Neural progenitor cell (in vitro differentiated cells): ENCODE results near the gene MSL2. TPM values are rescaled to one million over a fixed set of nuclear protein-coding genes. Genes with fewer than 3 reads are reported as not detected.
"Not testable (repeated sequence)": the region's sequence is repeated elsewhere in the genome, so short reads cannot be mapped to it uniquely, and the experiment has no call there.

Experiments used
- DNase-seq: peaks from one replicate; pipeline ENCODE4 v3.0.0-alpha.2; 2016; ENCODE audit warnings: low spot score
- H2AFZ ChIP-seq: fragments of 200-600 bp; sonication (generic); replicated peaks from 2 replicates; pipeline ENCODE4 v1.6.1; 2016; ENCODE audit warnings: antibody characterized with exemption
- H3F3A ChIP-seq: fragments of 200-600 bp; sonication (generic); 2 replicates; pipeline ENCODE4 v1.6.1; 2016; ENCODE audit warnings: antibody characterized with exemption, low read depth
- H3K27ac ChIP-seq: fragments of 200-600 bp; sonication (generic); 2 replicates; pipeline ENCODE4 v1.5.1; 2016; ENCODE audit warnings: mild to moderate bottlenecking
- H3K27me3 ChIP-seq: fragments of 200-600 bp; sonication (generic); 2 replicates; pipeline ENCODE4 v1.6.1; 2016; ENCODE audit warnings: mild to moderate bottlenecking, moderate library complexity
- H3K36me3 ChIP-seq: fragments of 200-600 bp; sonication (generic); 2 replicates; pipeline ENCODE4 v1.5.1; 2016
- H3K4me1 ChIP-seq: fragments of 200-600 bp; sonication (generic); 2 replicates; pipeline ENCODE4 v1.6.1; 2016; ENCODE audit warnings: mixed run types
- H3K4me2 ChIP-seq: fragments of 200-600 bp; sonication (generic); 2 replicates; pipeline ENCODE4 v1.6.1; 2016
- H3K4me3 ChIP-seq: fragments of 200-600 bp; sonication (generic); 2 replicates; pipeline ENCODE4 v1.5.1; 2016
- H3K79me2 ChIP-seq: fragments of 200-600 bp; sonication (generic); 2 replicates; pipeline ENCODE4 v1.6.1; 2016; ENCODE audit warnings: low read depth
- H3K9ac ChIP-seq: fragments of 200-600 bp; sonication (generic); 2 replicates; pipeline ENCODE4 v1.6.1; 2016
- H3K9me3 ChIP-seq: fragments of 200-600 bp; sonication (generic); 2 replicates; pipeline ENCODE4 v1.5.1; 2016; ENCODE audit warnings: low read depth
- H4K20me1 ChIP-seq: fragments of 200-600 bp; sonication (generic); 2 replicates; pipeline ENCODE4 v1.6.1; 2016; ENCODE audit warnings: low read depth
- H3K27ac Mint-ChIP-seq: 3 replicates; pipeline ENCODE4 v1.8.0; 2021; ENCODE audit warnings: mixed read lengths
- H3K27me3 Mint-ChIP-seq: 2 replicates; pipeline ENCODE4 v1.8.0; 2022; ENCODE audit warnings: low read depth, mild to moderate bottlenecking, inconsistent platforms, moderate library complexity, mixed read lengths; ENCODE audit not compliant: insufficient read depth
- H3K36me3 Mint-ChIP-seq: 3 replicates; pipeline ENCODE4 v1.8.0; 2021; ENCODE audit warnings: mixed read lengths
- H3K4me1 Mint-ChIP-seq: 3 replicates; pipeline ENCODE4 v1.8.0; 2021; ENCODE audit warnings: mixed read lengths
- H3K4me3 Mint-ChIP-seq: 3 replicates; pipeline ENCODE4 v1.8.0; 2021; ENCODE audit warnings: mild to moderate bottlenecking, moderate library complexity, mixed read lengths
- H3K9me3 Mint-ChIP-seq: 3 replicates; pipeline ENCODE4 v1.8.0; 2020; ENCODE audit warnings: mixed read lengths
- EZH2 ChIP-seq: fragments of 200-600 bp; sonication (generic); IDR thresholded peaks from 2 replicates; pipeline ENCODE4 v1.6.1; 2017; ENCODE audit warnings: antibody characterized with exemption, mild to moderate bottlenecking, moderate library complexity
- EZH2phosphoT487 ChIP-seq: fragments of 200-600 bp; sonication (generic); IDR thresholded peaks from 2 replicates; pipeline ENCODE4 v1.6.1; 2017; ENCODE audit warnings: antibody characterized with exemption
- total RNA-seq: library from RNA; depleted of rRNA; stranded (reverse); fragments of >200 nt; gene quantifications from 2 replicates; pipeline ENCODE4 v1.2.3, GENCODE V29; 2015; ENCODE audit warnings: low replicate concordance
- TF ChIP-seq, protein P1 (sequence below): fragments of 200-600 bp; sonication (generic); IDR thresholded peaks from 2 replicates; pipeline ENCODE4 v1.5.1; 2017; ENCODE audit warnings: antibody characterized with exemption, mild to moderate bottlenecking

The MSL2 gene
- total RNA-seq, 1 donor from 2014 or later: 52.9 TPM

DNA sequence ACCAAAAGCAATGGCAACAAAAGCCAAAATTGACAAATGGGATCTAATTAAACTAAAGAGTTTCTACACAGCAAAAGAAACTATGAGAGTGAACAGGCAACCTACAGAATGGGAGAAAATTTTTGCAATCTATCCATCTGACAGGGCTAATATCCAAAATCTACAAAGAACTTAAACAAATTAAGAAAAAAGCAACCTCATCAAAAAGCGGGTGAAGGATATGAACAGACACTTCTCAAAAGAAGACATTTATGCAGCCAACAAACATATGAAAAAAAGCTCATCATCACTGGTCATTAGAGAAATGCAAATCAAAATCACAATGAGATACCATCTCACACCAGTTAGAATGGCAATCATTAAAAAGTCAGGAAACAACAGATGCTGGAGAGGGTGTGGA, 76.8 kb downstream of the MSL2 start:
- peaks cover 11% of the 10 kb centered on the region for H3K36me3 Mint-ChIP-seq
- not testable (repeated sequence) for H3K4me3 Mint-ChIP-seq, H2AFZ ChIP-seq

DNA sequence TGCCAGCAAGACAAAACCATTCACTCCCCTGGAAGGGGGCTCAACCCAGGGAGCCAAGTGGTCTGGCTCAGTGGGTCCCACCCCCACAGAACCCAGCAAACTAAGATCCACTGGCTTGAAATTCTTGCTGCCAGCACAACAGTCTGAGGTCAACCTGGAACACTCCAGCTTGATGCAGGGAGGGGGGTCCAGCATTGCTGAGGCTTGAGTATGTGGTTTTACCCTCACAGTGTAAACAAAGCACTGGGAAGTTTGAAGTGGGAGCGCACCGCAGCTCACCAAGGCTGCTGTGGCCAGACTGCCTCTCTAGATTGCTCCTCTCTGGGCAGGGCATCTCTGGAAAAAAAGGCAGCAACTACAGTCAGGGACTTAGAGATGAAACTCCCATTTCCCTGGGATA, 81.7 kb downstream of the MSL2 start:
- H3K79me2 ChIP-seq: no peaks in the 10 kb centered on the region
- no peak overlapping the region for H3K9ac ChIP-seq
- H3K4me3 ChIP-seq: no peak overlapping the region
- H3K27ac ChIP-seq: no peak overlapping the region
- H3F3A ChIP-seq: no peaks in the 10 kb centered on the region
- H2AFZ ChIP-seq: no peak overlapping the region
- no peaks in the 10 kb centered on the region for H3K36me3 ChIP-seq
- H3K9me3 Mint-ChIP-seq: peaks cover 36% of the 10 kb centered on the region
- no peaks in the 10 kb centered on the region for H3K4me1 Mint-ChIP-seq
- TF ChIP-seq, protein P1, sequence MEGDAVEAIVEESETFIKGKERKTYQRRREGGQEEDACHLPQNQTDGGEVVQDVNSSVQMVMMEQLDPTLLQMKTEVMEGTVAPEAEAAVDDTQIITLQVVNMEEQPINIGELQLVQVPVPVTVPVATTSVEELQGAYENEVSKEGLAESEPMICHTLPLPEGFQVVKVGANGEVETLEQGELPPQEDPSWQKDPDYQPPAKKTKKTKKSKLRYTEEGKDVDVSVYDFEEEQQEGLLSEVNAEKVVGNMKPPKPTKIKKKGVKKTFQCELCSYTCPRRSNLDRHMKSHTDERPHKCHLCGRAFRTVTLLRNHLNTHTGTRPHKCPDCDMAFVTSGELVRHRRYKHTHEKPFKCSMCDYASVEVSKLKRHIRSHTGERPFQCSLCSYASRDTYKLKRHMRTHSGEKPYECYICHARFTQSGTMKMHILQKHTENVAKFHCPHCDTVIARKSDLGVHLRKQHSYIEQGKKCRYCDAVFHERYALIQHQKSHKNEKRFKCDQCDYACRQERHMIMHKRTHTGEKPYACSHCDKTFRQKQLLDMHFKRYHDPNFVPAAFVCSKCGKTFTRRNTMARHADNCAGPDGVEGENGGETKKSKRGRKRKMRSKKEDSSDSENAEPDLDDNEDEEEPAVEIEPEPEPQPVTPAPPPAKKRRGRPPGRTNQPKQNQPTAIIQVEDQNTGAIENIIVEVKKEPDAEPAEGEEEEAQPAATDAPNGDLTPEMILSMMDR: no peak
- no peak for TF ChIP-seq EZH2phosphoT487
- no peak for TF ChIP-seq EZH2
- no peak for DNase-seq
- H3K27me3 Mint-ChIP-seq: peaks cover 3% of the 10 kb centered on the region
- H3K4me3 Mint-ChIP-seq: no peak overlapping the region
- H3K4me2 ChIP-seq: no peak overlapping the region
- H3K4me1 ChIP-seq: no peaks in the 10 kb centered on the region
- no peak overlapping the region for H3K27ac Mint-ChIP-seq
- no peaks in the 10 kb centered on the region for H3K27me3 ChIP-seq
- no peaks in the 10 kb centered on the region for H4K20me1 ChIP-seq
- peaks cover 37% of the 10 kb centered on the region for H3K36me3 Mint-ChIP-seq
- peaks cover 7% of the 10 kb centered on the region for H3K9me3 ChIP-seq

More for the DNA sequence above, 76.8 kb downstream of the MSL2 start:
- H3K9me3 ChIP-seq, H3F3A ChIP-seq, H3K27me3 ChIP-seq, H3K4me1 ChIP-seq, H3K4me2 ChIP-seq, H3K27ac ChIP-seq, H4K20me1 ChIP-seq, H3K27me3 Mint-ChIP-seq, H3K9ac ChIP-seq, H3K4me3 ChIP-seq, DNase-seq, H3K36me3 ChIP-seq, H3K27ac Mint-ChIP-seq, H3K79me2 ChIP-seq, H3K4me1 Mint-ChIP-seq: not testable (repeated sequence)
- H3K9me3 Mint-ChIP-seq: peaks cover 23% of the 10 kb centered on the region

DNA sequence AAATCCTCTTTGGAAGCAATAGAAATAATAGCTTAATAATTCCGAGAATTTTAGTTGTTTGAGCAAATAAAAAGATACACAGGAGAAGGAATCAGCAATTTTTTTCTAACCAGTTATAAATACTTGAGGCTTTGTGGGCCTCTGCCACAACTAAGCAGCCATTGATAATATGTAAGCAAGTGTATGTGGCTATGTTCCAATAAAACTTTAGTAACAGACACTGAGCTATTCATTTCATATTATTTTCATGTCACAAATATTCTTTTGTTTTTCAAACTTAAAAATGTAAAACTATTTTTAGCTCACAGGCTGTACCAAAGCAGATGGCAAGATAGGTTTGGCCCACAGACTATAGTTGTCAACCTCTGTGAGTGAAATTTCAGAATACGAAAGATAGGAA, 85.7 kb downstream of the MSL2 start:
- Mint-ChIP-seq H3K36me3 (peaks cover 37% of the 10 kb centered on the region), H3K9me3 (peaks cover 15% of the 10 kb centered on the region), H3K4me3 (no peak overlapping the region), H3K4me1 (no peaks in the 10 kb centered on the region), H3K27me3 (no peaks in the 10 kb centered on the region), H3K27ac (no peak overlapping the region)
- Histone ChIP-seq H3K9ac (no peak overlapping the region), H3K27ac (no peak overlapping the region), H3F3A (no peaks in the 10 kb centered on the region), H3K79me2 (no peaks in the 10 kb centered on the region), H4K20me1 (no peaks in the 10 kb centered on the region), H3K36me3 (no peaks in the 10 kb centered on the region), H3K4me2 (no peak overlapping the region), H3K4me3 (no peak overlapping the region), H2AFZ (no peak overlapping the region), H3K27me3 (no peaks in the 10 kb centered on the region), H3K4me1 (no peaks in the 10 kb centered on the region), H3K9me3 (no peaks in the 10 kb centered on the region)
- no peak for DNase-seq
- TF ChIP-seq EZH2phosphoT487 (no peak), EZH2 (no peak)
- TF ChIP-seq, protein P1: no peak

DNA sequence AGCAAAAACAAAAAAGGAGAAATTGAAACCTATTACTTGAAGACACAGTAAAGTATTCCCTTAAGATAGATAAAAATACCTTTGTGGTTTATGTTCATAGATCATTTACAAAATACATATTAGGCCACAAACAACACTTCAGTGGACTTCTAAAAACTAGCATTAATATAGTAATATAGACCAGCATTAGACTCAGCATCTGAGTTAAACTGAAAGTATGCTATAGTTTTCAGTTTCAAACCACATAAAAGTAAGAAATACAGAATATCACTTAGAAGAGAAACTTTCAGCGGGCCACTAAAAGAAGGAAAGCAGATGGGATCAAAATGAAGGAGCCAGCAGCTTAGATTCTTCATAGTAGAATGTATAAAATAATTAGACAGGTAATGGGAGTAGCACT, 86.6 kb downstream of the MSL2 start:
- Mint-ChIP-seq H3K4me1 (no peaks in the 10 kb centered on the region), H3K9me3 (peaks cover 13% of the 10 kb centered on the region), H3K36me3 (peaks cover 31% of the 10 kb centered on the region), H3K4me3 (no peak overlapping the region), H3K27me3 (no peaks in the 10 kb centered on the region), H3K27ac (no peak overlapping the region)
- no peak overlapping the region for H3K9ac ChIP-seq
- TF ChIP-seq EZH2 (no peak), EZH2phosphoT487 (no peak)
- TF ChIP-seq, protein P1: no peak
- H3K27ac ChIP-seq: no peak overlapping the region
- no peak overlapping the region for H3K4me3 ChIP-seq
- H2AFZ ChIP-seq: no peak overlapping the region
- H3K27me3 ChIP-seq: no peaks in the 10 kb centered on the region
- H3F3A ChIP-seq: no peaks in the 10 kb centered on the region
- H3K79me2 ChIP-seq: no peaks in the 10 kb centered on the region
- no peaks in the 10 kb centered on the region for H3K36me3 ChIP-seq
- no peaks in the 10 kb centered on the region for H4K20me1 ChIP-seq
- H3K4me1 ChIP-seq: no peaks in the 10 kb centered on the region
- H3K9me3 ChIP-seq: no peaks in the 10 kb centered on the region
- H3K4me2 ChIP-seq: no peak overlapping the region
- no peak for DNase-seq
